Liver (tissue), 9 donors: ENCODE results near the gene TNFRSF25. TPM values are rescaled to one million over a fixed set of nuclear protein-coding genes. Genes with fewer than 3 reads are reported as not detected.
A peak's percentile ranks its signal among the peaks of the same experiment; 100 is the strongest.

Experiments
- DNase-seq: peaks from one replicate; pipeline ENCODE4 v3.0.0-alpha.2; 2017; ENCODE audit warnings: low spot score
- H3K27ac ChIP-seq, 2 donors: one replicate each; pipeline ENCODE4 v1.7.0; 2013; ENCODE audit warnings: inconsistent platforms in 2 of 2, low read length in 2 of 2, control low read depth in 1 of 2, low read depth in 1 of 2, mild to moderate bottlenecking in 1 of 2
- H3K27me3 ChIP-seq, 4 donors: one replicate each; pipeline versions ENCODE4 v1.6.1 to v1.7.0; 2013; ENCODE audit warnings: low read length in 3 of 4, inconsistent platforms in 1 of 4, mild to moderate bottlenecking in 1 of 4, moderate library complexity in 1 of 4; ENCODE audit not compliant: control insufficient read depth in 4 of 4, insufficient read depth in 4 of 4
- H3K36me3 ChIP-seq, 4 donors: one replicate each; pipeline versions ENCODE4 v1.6.1 to v1.7.0; 2013; ENCODE audit warnings: low read length in 3 of 4, mild to moderate bottlenecking in 3 of 4, low read depth in 1 of 4, moderate library complexity in 1 of 4; ENCODE audit not compliant: control insufficient read depth in 4 of 4, insufficient read depth in 3 of 4
- H3K4me1 ChIP-seq, 4 donors: one replicate each; pipeline versions ENCODE4 v1.6.1 to v1.7.0; 2013; ENCODE audit warnings: low read length in 3 of 4, mild to moderate bottlenecking in 3 of 4, moderate library complexity in 1 of 4; ENCODE audit not compliant: control insufficient read depth in 4 of 4, insufficient read depth in 4 of 4
- H3K4me3 ChIP-seq, 3 donors: one replicate each; pipeline versions ENCODE4 v1.6.1 to v1.7.0; 2013; ENCODE audit warnings: low read length in 3 of 3, control low read depth in 1 of 3, low read depth in 1 of 3, mild to moderate bottlenecking in 1 of 3
- H3K9ac ChIP-seq, 2 donors: one replicate each; pipeline ENCODE4 v1.7.0; 2013; ENCODE audit warnings: low read length in 2 of 2, mild to moderate bottlenecking in 2 of 2, moderate library complexity in 2 of 2, control low read depth in 1 of 2, low read depth in 1 of 2
- H3K9me3 ChIP-seq, 4 donors: one replicate each; pipeline versions ENCODE4 v1.6.1 to v1.7.0; 2013; ENCODE audit warnings: low read length in 3 of 4; ENCODE audit not compliant: control insufficient read depth in 4 of 4
- EGR1 ChIP-seq, 2 donors: IDR thresholded peaks; 2 replicates each; pipeline ENCODE4 v1.6.1; 2016 to 2018; ENCODE audit warnings: antibody characterized with exemption in 2 of 2, low read depth in 2 of 2
- FOXA1 ChIP-seq: IDR thresholded peaks from 2 replicates; pipeline ENCODE4 v1.6.1; 2016; ENCODE audit warnings: antibody characterized with exemption
- FOXA2 ChIP-seq: IDR thresholded peaks from 2 replicates; pipeline ENCODE4 v1.6.1; 2016; ENCODE audit warnings: antibody characterized with exemption
- GABPA ChIP-seq, 2 donors: IDR thresholded peaks in 1 of 2; conservative IDR thresholded peaks in 1 of 2; 2 replicates each; pipeline ENCODE4 v1.6.1; 2016; ENCODE audit warnings: antibody characterized with exemption in 2 of 2, mild to moderate bottlenecking in 1 of 2, moderate library complexity in 1 of 2
- HNF4A ChIP-seq, 2 donors: conservative IDR thresholded peaks; 2 replicates each; pipeline ENCODE4 v1.6.1; 2016; ENCODE audit warnings: antibody characterized with exemption in 2 of 2, mild to moderate bottlenecking in 2 of 2
- JUND ChIP-seq, 2 donors: IDR thresholded peaks; 2 replicates each; pipeline ENCODE4 v1.6.1; 2016; ENCODE audit warnings: antibody characterized with exemption in 2 of 2
- MAX ChIP-seq: IDR thresholded peaks from 2 replicates; pipeline ENCODE4 v1.6.1; 2016; ENCODE audit warnings: antibody characterized with exemption
- NR2F2 ChIP-seq: IDR thresholded peaks from 2 replicates; pipeline ENCODE4 v1.6.1; 2016; ENCODE audit warnings: antibody characterized with exemption
- RAD21 ChIP-seq, 2 donors: IDR thresholded peaks; 2 replicates each; pipeline ENCODE4 v1.6.1; 2016; ENCODE audit warnings: antibody characterized with exemption in 2 of 2, mild to moderate bottlenecking in 2 of 2
- RXRA ChIP-seq, 2 donors: IDR thresholded peaks; 2 replicates each; pipeline ENCODE4 v1.6.1; 2017 to 2018; ENCODE audit warnings: antibody characterized with exemption in 2 of 2, mild to moderate bottlenecking in 1 of 2
- SP1 ChIP-seq: IDR thresholded peaks from 2 replicates; pipeline ENCODE4 v1.6.1; 2018; ENCODE audit warnings: antibody characterized with exemption, mild to moderate bottlenecking
- TAF1 ChIP-seq: conservative IDR thresholded peaks from 2 replicates; pipeline ENCODE4 v1.6.1; 2016; ENCODE audit warnings: antibody characterized with exemption, mild to moderate bottlenecking
- YY1 ChIP-seq: IDR thresholded peaks from 2 replicates; pipeline ENCODE4 v1.6.1; 2016; ENCODE audit warnings: antibody characterized with exemption, mild to moderate bottlenecking
- WGBS: extraction: QIAGEN DNeasy Blood & Tissue Kit; methylation state at CpG from one replicate; pipeline ENCODE4 v1.1.7; 2013; 5-methylcytosine and 5-hydroxymethylcytosine counted together
- polyA plus RNA-seq, 2 donors: library from polyadenylated mRNA; stranded (reverse) in 1 of 2; unstranded in 1 of 2; fragments of 200-250 nt in 1 of 2; fragments of >200 nt in 1 of 2; fragmentation: Nextera tagmentation in 1 of 2; extraction: Ambion mirVana in 1 of 2; gene quantifications; one replicate each; pipeline versions ENCODE4 v1.2.1 to v1.2.3, GENCODE V29; 2013 to 2015
- total RNA-seq, 2 donors: library from RNA; depleted of rRNA; stranded (reverse); fragments of >200 nt; gene quantifications; one replicate each; pipeline ENCODE4 v1.2.3, GENCODE V29; 2014
- TF ChIP-seq, protein P1 (sequence below): IDR thresholded peaks from 2 replicates; pipeline ENCODE4 v1.6.1; 2016; ENCODE audit warnings: antibody characterized with exemption, mild to moderate bottlenecking
- TF ChIP-seq, protein P2 (sequence below): IDR thresholded peaks from 2 replicates; pipeline ENCODE4 v1.6.1; 2016; ENCODE audit warnings: antibody characterized with exemption
- TF ChIP-seq, protein P3 (sequence below): IDR thresholded peaks from 2 replicates; pipeline ENCODE4 v1.6.1; 2016; ENCODE audit warnings: antibody characterized with exemption
- donor health status: healthy.
- donor health status: healthy.
- donor health status: healthy.
- donor health status: healthy.
- donor health status: healthy.

The TNFRSF25 gene
- total and polyA plus RNA-seq, 4 donors = 0.78 to 2.6 (median 2.0) TPM

- WGBS = 80% methylated on average over 26 of the region's 26 CpGs
- H3K9me3 ChIP-seq = no peaks in the 10 kb centered on the region
- no peak overlapping the region for H3K27ac ChIP-seq
- H3K4me3 ChIP-seq = no peak overlapping the region
- peaks cover 0 to 17% (median 4%) of the 10 kb centered on the region in 4 donors for H3K4me1 ChIP-seq
- no peak for TF ChIP-seq JUND (IDR thresholded peaks at IDR 0.05)
- TF ChIP-seq NR2F2 = no peak
- no peak for TF ChIP-seq YY1
- TF ChIP-seq, protein P1, sequence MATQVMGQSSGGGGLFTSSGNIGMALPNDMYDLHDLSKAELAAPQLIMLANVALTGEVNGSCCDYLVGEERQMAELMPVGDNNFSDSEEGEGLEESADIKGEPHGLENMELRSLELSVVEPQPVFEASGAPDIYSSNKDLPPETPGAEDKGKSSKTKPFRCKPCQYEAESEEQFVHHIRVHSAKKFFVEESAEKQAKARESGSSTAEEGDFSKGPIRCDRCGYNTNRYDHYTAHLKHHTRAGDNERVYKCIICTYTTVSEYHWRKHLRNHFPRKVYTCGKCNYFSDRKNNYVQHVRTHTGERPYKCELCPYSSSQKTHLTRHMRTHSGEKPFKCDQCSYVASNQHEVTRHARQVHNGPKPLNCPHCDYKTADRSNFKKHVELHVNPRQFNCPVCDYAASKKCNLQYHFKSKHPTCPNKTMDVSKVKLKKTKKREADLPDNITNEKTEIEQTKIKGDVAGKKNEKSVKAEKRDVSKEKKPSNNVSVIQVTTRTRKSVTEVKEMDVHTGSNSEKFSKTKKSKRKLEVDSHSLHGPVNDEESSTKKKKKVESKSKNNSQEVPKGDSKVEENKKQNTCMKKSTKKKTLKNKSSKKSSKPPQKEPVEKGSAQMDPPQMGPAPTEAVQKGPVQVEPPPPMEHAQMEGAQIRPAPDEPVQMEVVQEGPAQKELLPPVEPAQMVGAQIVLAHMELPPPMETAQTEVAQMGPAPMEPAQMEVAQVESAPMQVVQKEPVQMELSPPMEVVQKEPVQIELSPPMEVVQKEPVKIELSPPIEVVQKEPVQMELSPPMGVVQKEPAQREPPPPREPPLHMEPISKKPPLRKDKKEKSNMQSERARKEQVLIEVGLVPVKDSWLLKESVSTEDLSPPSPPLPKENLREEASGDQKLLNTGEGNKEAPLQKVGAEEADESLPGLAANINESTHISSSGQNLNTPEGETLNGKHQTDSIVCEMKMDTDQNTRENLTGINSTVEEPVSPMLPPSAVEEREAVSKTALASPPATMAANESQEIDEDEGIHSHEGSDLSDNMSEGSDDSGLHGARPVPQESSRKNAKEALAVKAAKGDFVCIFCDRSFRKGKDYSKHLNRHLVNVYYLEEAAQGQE = no peak
- no peak for TF ChIP-seq MAX
- no peak for TF ChIP-seq GABPA (IDR thresholded peaks at IDR 0.05 in 1 of 2, conservative IDR thresholded peaks at IDR 0.05 in 1 of 2)
- TF ChIP-seq HNF4A (conservative IDR thresholded peaks at IDR 0.05) = no peak
- TF ChIP-seq, protein P2, sequence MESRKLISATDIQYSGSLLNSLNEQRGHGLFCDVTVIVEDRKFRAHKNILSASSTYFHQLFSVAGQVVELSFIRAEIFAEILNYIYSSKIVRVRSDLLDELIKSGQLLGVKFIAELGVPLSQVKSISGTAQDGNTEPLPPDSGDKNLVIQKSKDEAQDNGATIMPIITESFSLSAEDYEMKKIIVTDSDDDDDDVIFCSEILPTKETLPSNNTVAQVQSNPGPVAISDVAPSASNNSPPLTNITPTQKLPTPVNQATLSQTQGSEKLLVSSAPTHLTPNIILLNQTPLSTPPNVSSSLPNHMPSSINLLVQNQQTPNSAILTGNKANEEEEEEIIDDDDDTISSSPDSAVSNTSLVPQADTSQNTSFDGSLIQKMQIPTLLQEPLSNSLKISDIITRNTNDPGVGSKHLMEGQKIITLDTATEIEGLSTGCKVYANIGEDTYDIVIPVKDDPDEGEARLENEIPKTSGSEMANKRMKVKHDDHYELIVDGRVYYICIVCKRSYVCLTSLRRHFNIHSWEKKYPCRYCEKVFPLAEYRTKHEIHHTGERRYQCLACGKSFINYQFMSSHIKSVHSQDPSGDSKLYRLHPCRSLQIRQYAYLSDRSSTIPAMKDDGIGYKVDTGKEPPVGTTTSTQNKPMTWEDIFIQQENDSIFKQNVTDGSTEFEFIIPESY = no peak
- no peak for TF ChIP-seq TAF1
- no peak for TF ChIP-seq FOXA1
- no peak for TF ChIP-seq FOXA2
- no peak overlapping the region for H3K9ac ChIP-seq
- H3K36me3 ChIP-seq = no peaks in the 10 kb centered on the region
- peaks cover 0 to 9% (median 2%) of the 10 kb centered on the region in 4 donors for H3K27me3 ChIP-seq
- peak; percentile 54 for DNase-seq
Observed at GRCh38 chr1:6427441-6428390, 38.3 kb downstream of the TNFRSF25 start.

- Histone ChIP-seq H3K27me3 (peaks cover 0 to 9% (median 2%) of the 10 kb centered on the region in 4 donors), H3K27ac (no peak overlapping the region), H3K36me3 (no peaks in the 10 kb centered on the region), H3K4me3 (no peak overlapping the region), H3K9ac (no peak overlapping the region), H3K4me1 (peaks cover 0 to 17% (median 4%) of the 10 kb centered on the region in 4 donors), H3K9me3 (no peaks in the 10 kb centered on the region)
- 88% methylated on average over 10 of the region's 10 CpGs for WGBS
- peak; percentile 37 for DNase-seq
- TF ChIP-seq RAD21 (IDR thresholded peaks at IDR 0.05) (no peak), MAX (no peak), SP1 (no peak), YY1 (no peak), EGR1 (IDR thresholded peaks at IDR 0.05; ENCODE audit: low read depth in 2 of 2) (no peak), FOXA1 (no peak), JUND (IDR thresholded peaks at IDR 0.05) (no peak), TAF1 (no peak), GABPA (IDR thresholded peaks at IDR 0.05 in 1 of 2, conservative IDR thresholded peaks at IDR 0.05 in 1 of 2) (no peak), FOXA2 (no peak), RXRA (IDR thresholded peaks at IDR 0.05) (no peak), HNF4A (conservative IDR thresholded peaks at IDR 0.05) (no peak)
- TF ChIP-seq, protein P1 = no peak
- TF ChIP-seq, protein P3, sequence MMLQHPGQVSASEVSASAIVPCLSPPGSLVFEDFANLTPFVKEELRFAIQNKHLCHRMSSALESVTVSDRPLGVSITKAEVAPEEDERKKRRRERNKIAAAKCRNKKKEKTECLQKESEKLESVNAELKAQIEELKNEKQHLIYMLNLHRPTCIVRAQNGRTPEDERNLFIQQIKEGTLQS = no peak
- TF ChIP-seq, protein P2 = no peak
Observed at GRCh38 chr1:6426972-6427350, 39.0 kb downstream of the TNFRSF25 start.
